Measurements from ENCODE around the gene MYBPHL.

DNA sequence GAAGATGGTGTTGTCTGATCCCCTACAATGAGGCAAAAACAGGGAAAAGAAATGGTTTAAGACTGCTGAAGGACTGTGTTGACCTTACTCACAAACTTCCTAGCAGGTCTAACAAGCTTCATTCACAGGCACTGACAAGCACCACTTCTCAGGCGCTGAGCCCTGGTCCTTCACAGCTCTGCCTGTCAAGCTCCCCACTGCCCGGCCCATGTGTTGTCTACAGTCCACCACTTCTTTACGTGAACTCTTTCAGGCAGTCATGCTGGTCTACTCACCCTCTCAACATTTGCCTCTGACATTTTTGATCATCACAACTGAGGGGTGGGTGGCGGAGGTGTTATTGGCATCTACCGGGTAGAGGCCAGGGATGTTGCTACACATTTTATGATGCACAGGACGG lies 40.7 kb upstream of the MYBPHL start:
- TF ChIP-seq SIN3A (IDR thresholded peaks at IDR 0.05; ENCODE audit: borderline replicate concordance, insufficient read depth, low read length), result no peak
- no peak for TF ChIP-seq POLR2AphosphoS5 (IDR thresholded peaks at IDR 0.05; ENCODE audit: low read depth, low read length)
- TF ChIP-seq, protein P1, sequence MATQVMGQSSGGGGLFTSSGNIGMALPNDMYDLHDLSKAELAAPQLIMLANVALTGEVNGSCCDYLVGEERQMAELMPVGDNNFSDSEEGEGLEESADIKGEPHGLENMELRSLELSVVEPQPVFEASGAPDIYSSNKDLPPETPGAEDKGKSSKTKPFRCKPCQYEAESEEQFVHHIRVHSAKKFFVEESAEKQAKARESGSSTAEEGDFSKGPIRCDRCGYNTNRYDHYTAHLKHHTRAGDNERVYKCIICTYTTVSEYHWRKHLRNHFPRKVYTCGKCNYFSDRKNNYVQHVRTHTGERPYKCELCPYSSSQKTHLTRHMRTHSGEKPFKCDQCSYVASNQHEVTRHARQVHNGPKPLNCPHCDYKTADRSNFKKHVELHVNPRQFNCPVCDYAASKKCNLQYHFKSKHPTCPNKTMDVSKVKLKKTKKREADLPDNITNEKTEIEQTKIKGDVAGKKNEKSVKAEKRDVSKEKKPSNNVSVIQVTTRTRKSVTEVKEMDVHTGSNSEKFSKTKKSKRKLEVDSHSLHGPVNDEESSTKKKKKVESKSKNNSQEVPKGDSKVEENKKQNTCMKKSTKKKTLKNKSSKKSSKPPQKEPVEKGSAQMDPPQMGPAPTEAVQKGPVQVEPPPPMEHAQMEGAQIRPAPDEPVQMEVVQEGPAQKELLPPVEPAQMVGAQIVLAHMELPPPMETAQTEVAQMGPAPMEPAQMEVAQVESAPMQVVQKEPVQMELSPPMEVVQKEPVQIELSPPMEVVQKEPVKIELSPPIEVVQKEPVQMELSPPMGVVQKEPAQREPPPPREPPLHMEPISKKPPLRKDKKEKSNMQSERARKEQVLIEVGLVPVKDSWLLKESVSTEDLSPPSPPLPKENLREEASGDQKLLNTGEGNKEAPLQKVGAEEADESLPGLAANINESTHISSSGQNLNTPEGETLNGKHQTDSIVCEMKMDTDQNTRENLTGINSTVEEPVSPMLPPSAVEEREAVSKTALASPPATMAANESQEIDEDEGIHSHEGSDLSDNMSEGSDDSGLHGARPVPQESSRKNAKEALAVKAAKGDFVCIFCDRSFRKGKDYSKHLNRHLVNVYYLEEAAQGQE (IDR thresholded peaks at IDR 0.05; ENCODE audit: insufficient read depth in 1 of 2, low read depth in 2 of 2, low read length in 2 of 2), result no peak
- no peak for TF ChIP-seq TAF1 (IDR thresholded peaks at IDR 0.05; ENCODE audit: borderline replicate concordance, insufficient read depth, low read length)
